SK-N-MC (cell line): ENCODE data around the gene DDX17.

ENCODE experiments used
- EZH2 ChIP-seq: fragments of 200-600 bp; sonication (generic); IDR thresholded peaks from one replicate; pipeline ENCODE4 v1.6.1; 2017; ENCODE audit warnings: antibody characterized with exemption
- FOXP2 ChIP-seq: optimal IDR thresholded peaks from 2 replicates; pipeline ENCODE3; 2011; ENCODE audit warnings: mild to moderate bottlenecking, moderate library complexity; ENCODE audit not compliant: insufficient read depth; ENCODE audit errors: extremely low read length, control extremely low read depth
- POLR2AphosphoS5 ChIP-seq: IDR thresholded peaks from 2 replicates; pipeline ENCODE4 v1.6.1; 2012; ENCODE audit warnings: mild to moderate bottlenecking, low read depth, low read length, borderline replicate concordance

- TF ChIP-seq EZH2 (no peak), POLR2AphosphoS5 (no peak), FOXP2 (no peak)
These were observed 18.3 kb upstream of the DDX17 start for GRCh38 chr22:38524429-38524828.
